KOPT-K1 (cell line): ENCODE measurements around the gene SCAF4.
"Not testable (repeated sequence)": the region's sequence is repeated elsewhere in the genome, so short reads cannot be mapped to it uniquely, and the experiment has no call there.

Experiments used
- H3K27ac ChIP-seq: fragments of 200-600 bp; sonication (generic); 2 replicates; pipeline ENCODE4 v1.5.1; 2016; ENCODE audit warnings: antibody characterized with exemption, mild to moderate bottlenecking, low read depth, low read length; ENCODE audit not compliant: poor library complexity, severe bottlenecking
- H3K36me3 ChIP-seq: fragments of 200-600 bp; sonication (generic); 2 replicates; pipeline ENCODE4 v1.5.1; 2017; ENCODE audit warnings: antibody characterized with exemption, mild to moderate bottlenecking, low read length, moderate library complexity; ENCODE audit not compliant: insufficient read depth
- H3K9me3 ChIP-seq: fragments of 200-600 bp; sonication (generic); 2 replicates; pipeline ENCODE4 v1.5.1; 2017; ENCODE audit warnings: antibody characterized with exemption, low read length, mild to moderate bottlenecking; ENCODE audit not compliant: insufficient read depth, poor library complexity, severe bottlenecking

The SCAF4 gene

GRCh38 chr21:31659536-31660258 is 72.2 kb downstream of the SCAF4 start, which contains the start of gene SOD1:
TSS of gene SOD1 (plus strand) at chr21:31659693. CDS start at chr21:31659770, 77 bp downstream.
- no peaks in the 10 kb centered on the region for H3K9me3 ChIP-seq
- peaks cover 35% of the 10 kb centered on the region for H3K36me3 ChIP-seq
- peak within 1 kb of the TSS; percentile 84 for H3K27ac ChIP-seq

GRCh38 chr21:31659286-31659535 is 72.7 kb downstream of the SCAF4 start:
- Histone ChIP-seq H3K36me3 (peaks cover 30% of the 10 kb centered on the region), H3K9me3 (peaks cover 4% of the 10 kb centered on the region), H3K27ac (peak overlapping the region; percentile 84)

GRCh38 chr21:31658053-31658452 is 73.9 kb downstream of the SCAF4 start:
- Histone ChIP-seq H3K27ac (no peak overlapping the region), H3K9me3 (peaks cover 6% of the 10 kb centered on the region)

GRCh38 chr21:31656199-31657095 is 75.5 kb downstream of the SCAF4 start:
- Histone ChIP-seq H3K27ac (no peak overlapping the region), H3K36me3 (peaks cover 2% of the 10 kb centered on the region), H3K9me3 (peaks cover 6% of the 10 kb centered on the region)

More at GRCh38 chr21:31658053-31658452, 73.9 kb downstream of the SCAF4 start:
- H3K36me3 ChIP-seq = peaks cover 18% of the 10 kb centered on the region

GRCh38 chr21:31654821-31655580 is 76.9 kb downstream of the SCAF4 start:
- H3K9me3 ChIP-seq, H3K36me3 ChIP-seq: not testable (repeated sequence)
- H3K27ac ChIP-seq = peak overlapping the region; percentile 52

GRCh38 chr21:31654340-31654739 is 77.6 kb downstream of the SCAF4 start:
- no peak overlapping the region for H3K27ac ChIP-seq
- H3K36me3 ChIP-seq = no peaks in the 10 kb centered on the region

GRCh38 chr21:31651491-31651890 is 80.4 kb downstream of the SCAF4 start:
- not testable (repeated sequence) for H3K36me3 ChIP-seq, H3K27ac ChIP-seq
- H3K9me3 ChIP-seq = peaks cover 11% of the 10 kb centered on the region

More at GRCh38 chr21:31654340-31654739, 77.6 kb downstream of the SCAF4 start:
- peaks cover 11% of the 10 kb centered on the region for H3K9me3 ChIP-seq

- Histone ChIP-seq H3K36me3 (no peaks in the 10 kb centered on the region), H3K27ac (no peak overlapping the region), H3K9me3 (peaks cover 11% of the 10 kb centered on the region)
Observed at GRCh38 chr21:31650930-31651329, 81.0 kb downstream of the SCAF4 start.

- no peaks in the 10 kb centered on the region for H3K36me3 ChIP-seq
- H3K9me3 ChIP-seq = peaks cover 5% of the 10 kb centered on the region
- H3K27ac ChIP-seq = no peak overlapping the region
Observed at GRCh38 chr21:31647650-31648049, 84.3 kb downstream of the SCAF4 start.

- Histone ChIP-seq H3K9me3 (peaks cover 1% of the 10 kb centered on the region), H3K36me3 (no peaks in the 10 kb centered on the region), H3K27ac (no peak overlapping the region)
Observed at GRCh38 chr21:31644643-31645042, 87.3 kb downstream of the SCAF4 start.

GRCh38 chr21:31641416-31641922 is 90.4 kb downstream of the SCAF4 start:
- no peaks in the 10 kb centered on the region for H3K9me3 ChIP-seq
- H3K27ac ChIP-seq = no peak overlapping the region
- H3K36me3 ChIP-seq = no peaks in the 10 kb centered on the region

- H3K9me3 ChIP-seq = no peaks in the 10 kb centered on the region
- H3K27ac ChIP-seq = no peak overlapping the region
- H3K36me3 ChIP-seq = no peaks in the 10 kb centered on the region
Observed at GRCh38 chr21:31636874-31637273, 95.0 kb downstream of the SCAF4 start.

- Histone ChIP-seq H3K36me3 (no peaks in the 10 kb centered on the region), H3K27ac (no peak overlapping the region), H3K9me3 (no peaks in the 10 kb centered on the region)
Observed at GRCh38 chr21:31634993-31635392, 96.9 kb downstream of the SCAF4 start.

GRCh38 chr21:31631881-31632280 is 100.0 kb downstream of the SCAF4 start:
- H3K36me3 ChIP-seq, H3K27ac ChIP-seq, H3K9me3 ChIP-seq: not testable (repeated sequence)
